Memory B cell (primary cell): ENCODE results near the gene PLXNC1.

Source experiments
- ATAC-seq: fragments of 150-1000 bp; cut with Tn5 transposase; 2 replicates; pipeline ENCODE4 v1.10.0; 2021; ENCODE audit warnings: low read depth, mild to moderate bottlenecking, moderate library complexity
- DNase-seq, 2 donors: peaks; one replicate each; pipeline ENCODE4 v3.0.0; 2022; ENCODE audit warnings: low spot score in 2 of 2
- H3K27ac Mint-ChIP-seq: one replicate; pipeline ENCODE4 v1.8.0; 2022; ENCODE audit warnings: mild to moderate bottlenecking, moderate library complexity, mixed read lengths
- H3K27me3 Mint-ChIP-seq: one replicate; pipeline ENCODE4 v1.8.0; 2022; ENCODE audit warnings: mixed read lengths
- H3K36me3 Mint-ChIP-seq: one replicate; pipeline ENCODE4 v1.8.0; 2022; ENCODE audit warnings: mild to moderate bottlenecking, mixed read lengths
- H3K4me1 Mint-ChIP-seq: one replicate; pipeline ENCODE4 v1.8.0; 2022; ENCODE audit warnings: mixed read lengths
- H3K4me3 Mint-ChIP-seq: one replicate; pipeline ENCODE4 v1.8.0; 2022; ENCODE audit warnings: mild to moderate bottlenecking, moderate library complexity, mixed read lengths
- H3K9me3 Mint-ChIP-seq: one replicate; pipeline ENCODE4 v1.8.0; 2022; ENCODE audit warnings: mixed read lengths

PLXNC1 gene

DNA sequence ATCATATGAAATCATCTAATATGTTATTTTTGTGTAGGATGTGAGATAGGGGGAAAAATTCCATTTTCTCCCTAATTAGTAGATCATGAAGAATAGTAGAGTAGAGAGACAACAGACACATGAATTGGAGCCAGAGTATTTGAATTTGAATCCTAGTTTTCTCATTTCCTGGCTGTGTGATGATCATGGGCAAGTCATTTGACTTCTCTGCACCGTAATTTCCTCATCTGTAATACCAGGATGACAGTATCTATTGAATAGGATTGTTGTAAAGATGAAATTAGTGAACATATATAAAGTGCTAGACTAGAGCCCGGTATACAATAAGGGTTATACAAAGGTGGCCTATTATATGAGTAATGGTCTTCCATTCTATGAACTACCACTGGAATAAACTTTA, 32.2 kb upstream of the PLXNC1 start:
- Mint-ChIP-seq H3K27ac (no peak overlapping the region), H3K4me3 (no peak overlapping the region), H3K27me3 (peaks cover 1% of the 10 kb centered on the region), H3K9me3 (no peaks in the 10 kb centered on the region), H3K36me3 (no peaks in the 10 kb centered on the region), H3K4me1 (no peaks in the 10 kb centered on the region)
- DNase-seq = no peak
- ATAC-seq = no peak

DNA sequence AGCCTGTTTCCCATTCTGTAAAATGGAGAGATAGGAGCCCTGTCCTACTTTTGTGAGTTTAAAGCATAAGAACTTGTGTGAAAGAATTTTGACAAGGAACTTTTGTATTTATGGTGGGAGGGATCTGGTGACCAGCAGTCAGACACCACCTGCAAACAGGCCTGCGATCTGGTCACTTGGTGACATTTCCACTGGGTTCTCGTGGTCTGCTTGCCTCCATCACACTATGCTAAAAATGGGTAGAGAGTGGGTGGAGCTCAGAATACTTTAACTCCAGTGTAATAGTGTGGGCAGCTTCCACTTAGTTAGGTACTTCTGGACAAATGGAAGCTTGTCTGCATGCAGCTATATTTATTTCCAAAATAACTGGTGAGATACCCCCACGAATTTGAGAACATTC, 26.5 kb upstream of the PLXNC1 start:
- ATAC-seq = no peak
- no peak overlapping the region for H3K4me3 Mint-ChIP-seq
- H3K27ac Mint-ChIP-seq = no peak overlapping the region

DNA sequence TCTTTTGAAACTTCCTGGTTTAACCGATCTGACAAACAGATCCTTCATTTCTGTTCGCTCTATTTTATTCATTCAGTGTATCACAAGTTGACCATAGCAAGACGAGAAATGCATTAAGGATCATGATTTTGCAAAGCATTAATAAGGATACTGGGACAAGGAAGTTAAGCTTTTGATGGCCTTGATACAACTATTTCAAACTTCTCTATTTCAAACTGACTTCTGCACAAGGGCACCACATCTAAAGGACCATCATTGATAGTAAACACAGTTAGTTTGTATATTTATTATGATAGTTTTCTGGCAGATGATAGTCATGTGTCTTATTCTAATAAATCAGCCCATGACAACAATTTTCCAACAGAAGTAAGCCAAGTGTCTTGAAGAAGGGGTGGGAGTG, 25.8 kb upstream of the PLXNC1 start:
- ATAC-seq (no peak), DNase-seq (no peak)
- no peaks in the 10 kb centered on the region for H3K36me3 Mint-ChIP-seq
- peak overlapping the region; percentile 32 for H3K27ac Mint-ChIP-seq
- no peaks in the 10 kb centered on the region for H3K27me3 Mint-ChIP-seq
- H3K4me3 Mint-ChIP-seq = no peak overlapping the region
- peaks cover 38% of the 10 kb centered on the region for H3K4me1 Mint-ChIP-seq
- no peaks in the 10 kb centered on the region for H3K9me3 Mint-ChIP-seq

More for the DNA sequence above, 26.5 kb upstream of the PLXNC1 start:
- H3K9me3 Mint-ChIP-seq = no peaks in the 10 kb centered on the region
- H3K27me3 Mint-ChIP-seq = no peaks in the 10 kb centered on the region
- no peak for DNase-seq
- H3K36me3 Mint-ChIP-seq = no peaks in the 10 kb centered on the region
- peaks cover 32% of the 10 kb centered on the region for H3K4me1 Mint-ChIP-seq

GRCh38 chr12:94123127-94123526, 25.2 kb upstream of the PLXNC1 start:
- ATAC-seq = no peak
- no peak for DNase-seq
- no peaks in the 10 kb centered on the region for H3K36me3 Mint-ChIP-seq
- H3K27me3 Mint-ChIP-seq = no peaks in the 10 kb centered on the region
- no peak overlapping the region for H3K4me3 Mint-ChIP-seq
- H3K27ac Mint-ChIP-seq = peak overlapping the region; percentile 39
- H3K9me3 Mint-ChIP-seq = no peaks in the 10 kb centered on the region
- H3K4me1 Mint-ChIP-seq = peaks cover 43% of the 10 kb centered on the region

DNA sequence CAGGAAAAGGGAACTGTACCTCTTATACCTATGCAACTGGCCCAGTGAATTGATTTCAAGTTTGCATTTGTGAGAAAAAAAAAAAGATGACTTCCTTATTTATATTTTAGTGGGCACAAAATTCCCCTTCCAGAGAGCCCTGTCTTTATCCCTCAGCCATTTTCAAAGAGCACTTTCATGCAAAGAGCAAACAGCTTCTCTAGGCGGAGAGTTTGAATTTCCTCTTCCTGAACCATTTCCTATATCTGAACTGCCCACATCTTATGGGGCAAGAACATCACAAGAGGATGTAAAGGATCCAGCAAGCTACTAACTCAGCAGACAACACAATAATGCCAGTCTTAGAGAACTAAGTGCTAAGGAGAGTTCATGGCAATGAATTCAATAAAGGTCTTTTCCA, 22.3 kb upstream of the PLXNC1 start:
- H3K4me1 Mint-ChIP-seq = peaks cover 47% of the 10 kb centered on the region

GRCh38 chr12:94127239-94128131, 20.9 kb upstream of the PLXNC1 start:
- Mint-ChIP-seq H3K27me3 (no peaks in the 10 kb centered on the region), H3K36me3 (no peaks in the 10 kb centered on the region), H3K9me3 (peaks cover 2% of the 10 kb centered on the region), H3K4me3 (no peak overlapping the region), H3K4me1 (peaks cover 48% of the 10 kb centered on the region), H3K27ac (peak overlapping the region; percentile 8)
- DNase-seq (no peak), ATAC-seq (peak; percentile 51)

More for the DNA sequence above, 22.3 kb upstream of the PLXNC1 start:
- H3K9me3 Mint-ChIP-seq = peaks cover 2% of the 10 kb centered on the region
- H3K27ac Mint-ChIP-seq = no peak overlapping the region
- H3K36me3 Mint-ChIP-seq = no peaks in the 10 kb centered on the region
- DNase-seq = no peak
- H3K27me3 Mint-ChIP-seq = no peaks in the 10 kb centered on the region
- ATAC-seq = peak; percentile 41
- no peak overlapping the region for H3K4me3 Mint-ChIP-seq

- Mint-ChIP-seq H3K4me3 (no peak overlapping the region), H3K9me3 (peaks cover 2% of the 10 kb centered on the region), H3K27me3 (no peaks in the 10 kb centered on the region), H3K4me1 (peaks cover 41% of the 10 kb centered on the region), H3K27ac (peak overlapping the region; percentile 8), H3K36me3 (no peaks in the 10 kb centered on the region)
- ATAC-seq (peak; percentile 28), DNase-seq (no peak)
These were observed 20.1 kb upstream of the PLXNC1 start for GRCh38 chr12:94128280-94128679.

GRCh38 chr12:94133964-94134795, 14.2 kb upstream of the PLXNC1 start:
- Mint-ChIP-seq H3K9me3 (peaks cover 2% of the 10 kb centered on the region), H3K4me1 (peaks cover 7% of the 10 kb centered on the region), H3K27me3 (no peaks in the 10 kb centered on the region), H3K27ac (no peak overlapping the region), H3K36me3 (no peaks in the 10 kb centered on the region), H3K4me3 (no peak overlapping the region)
- DNase-seq (peak; percentile 32 to 45), ATAC-seq (peak; percentile 90)

DNA sequence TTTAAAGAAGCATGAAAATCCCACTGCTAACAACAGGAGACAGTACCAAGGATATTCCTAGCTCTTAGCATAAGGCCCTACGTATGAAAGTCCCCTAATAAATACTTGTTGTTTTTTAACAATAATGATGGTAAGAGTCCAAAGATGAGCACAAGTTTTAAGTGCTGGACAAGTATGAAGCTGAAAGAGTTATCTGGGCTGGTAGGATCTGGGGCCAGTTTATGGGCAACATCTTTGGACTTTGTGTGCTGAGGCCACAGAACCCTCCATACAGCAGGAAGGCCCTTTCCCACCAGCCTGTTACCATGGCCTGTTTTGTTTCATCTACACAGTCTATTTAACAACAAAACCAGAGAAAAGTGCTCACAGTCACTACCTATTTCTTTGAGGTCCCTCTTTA, 12.5 kb upstream of the PLXNC1 start:
- no peaks in the 10 kb centered on the region for H3K36me3 Mint-ChIP-seq
- no peak overlapping the region for H3K4me3 Mint-ChIP-seq
- no peak for ATAC-seq
- no peak overlapping the region for H3K27ac Mint-ChIP-seq
- no peak for DNase-seq
- H3K27me3 Mint-ChIP-seq = no peaks in the 10 kb centered on the region
- no peaks in the 10 kb centered on the region for H3K9me3 Mint-ChIP-seq
- H3K4me1 Mint-ChIP-seq = peaks cover 7% of the 10 kb centered on the region

- Mint-ChIP-seq H3K4me1 (no peaks in the 10 kb centered on the region), H3K27ac (no peak overlapping the region), H3K36me3 (no peaks in the 10 kb centered on the region), H3K9me3 (no peaks in the 10 kb centered on the region), H3K4me3 (no peak overlapping the region), H3K27me3 (no peaks in the 10 kb centered on the region)
- DNase-seq = no peak
- no peak for ATAC-seq
These were observed 8.6 kb upstream of the PLXNC1 start for GRCh38 chr12:94139816-94140215.

DNA sequence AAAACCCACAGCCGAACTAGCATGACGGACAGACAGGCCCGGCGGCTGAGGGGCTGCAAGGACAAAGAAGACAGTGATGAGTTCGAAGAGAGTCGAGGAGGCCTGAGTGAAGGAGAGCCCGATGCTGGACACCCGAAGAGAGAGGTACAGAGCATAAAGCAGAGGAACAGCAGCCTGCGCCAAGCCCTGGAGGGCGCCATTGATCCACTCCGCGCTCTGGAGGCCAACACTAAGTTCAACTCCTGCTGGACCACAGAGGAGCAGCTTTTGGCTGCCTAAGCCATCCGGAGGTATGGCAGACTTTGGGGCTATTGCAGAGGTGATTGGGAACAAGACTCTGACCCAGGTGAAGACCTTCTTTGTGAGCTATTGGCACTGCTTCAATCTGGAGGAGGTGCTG, 7.8 kb upstream of the PLXNC1 start:
- peak in 1 of 2 donors; percentile 18 for DNase-seq
- no peak overlapping the region for H3K4me3 Mint-ChIP-seq
- no peaks in the 10 kb centered on the region for H3K36me3 Mint-ChIP-seq
- no peaks in the 10 kb centered on the region for H3K27me3 Mint-ChIP-seq
- ATAC-seq = peak; percentile 60
- no peaks in the 10 kb centered on the region for H3K9me3 Mint-ChIP-seq
- H3K4me1 Mint-ChIP-seq = no peaks in the 10 kb centered on the region
- H3K27ac Mint-ChIP-seq = no peak overlapping the region

DNA sequence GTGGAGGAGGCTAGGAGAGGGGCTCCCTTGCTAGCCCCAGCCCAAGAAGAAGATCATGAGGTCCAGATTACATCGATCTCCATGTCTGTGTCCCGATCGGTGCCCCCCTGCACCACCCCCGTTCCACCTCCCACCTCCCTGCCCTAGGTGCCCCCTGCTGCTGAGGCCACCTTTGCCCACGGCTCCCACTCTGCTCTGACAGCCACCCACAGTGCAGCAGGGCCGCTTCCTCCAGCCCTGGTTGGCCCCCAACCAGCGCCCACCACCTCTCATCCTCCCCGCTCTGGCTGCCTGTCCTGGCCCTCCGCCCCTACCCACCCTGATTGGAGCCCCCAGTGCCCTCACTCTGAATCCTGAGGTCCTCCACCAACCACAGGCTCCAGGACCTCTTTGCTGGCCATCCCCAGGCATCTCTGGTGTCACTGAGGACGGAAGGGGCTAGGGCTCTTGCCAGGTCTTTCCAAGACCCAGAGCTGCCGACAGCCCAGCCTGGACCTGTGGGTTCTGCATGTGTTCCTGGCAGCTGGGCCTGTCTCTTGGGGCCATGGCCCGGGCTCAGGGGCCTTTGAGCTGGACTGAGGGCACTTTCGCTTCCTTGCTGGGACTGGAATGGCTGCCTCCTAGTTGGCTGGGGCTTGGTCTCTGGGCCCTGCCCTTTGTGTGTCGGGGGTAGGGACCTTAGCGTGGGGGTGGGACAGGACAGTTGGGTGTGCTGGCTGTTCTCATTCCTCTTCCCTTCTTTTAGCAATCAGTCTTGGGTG, 7.2 kb upstream of the PLXNC1 start:
- Mint-ChIP-seq H3K27me3 (no peaks in the 10 kb centered on the region), H3K27ac (no peak overlapping the region), H3K4me3 (no peak overlapping the region), H3K36me3 (no peaks in the 10 kb centered on the region), H3K4me1 (no peaks in the 10 kb centered on the region), H3K9me3 (no peaks in the 10 kb centered on the region)
- DNase-seq = no peak
- no peak for ATAC-seq

DNA sequence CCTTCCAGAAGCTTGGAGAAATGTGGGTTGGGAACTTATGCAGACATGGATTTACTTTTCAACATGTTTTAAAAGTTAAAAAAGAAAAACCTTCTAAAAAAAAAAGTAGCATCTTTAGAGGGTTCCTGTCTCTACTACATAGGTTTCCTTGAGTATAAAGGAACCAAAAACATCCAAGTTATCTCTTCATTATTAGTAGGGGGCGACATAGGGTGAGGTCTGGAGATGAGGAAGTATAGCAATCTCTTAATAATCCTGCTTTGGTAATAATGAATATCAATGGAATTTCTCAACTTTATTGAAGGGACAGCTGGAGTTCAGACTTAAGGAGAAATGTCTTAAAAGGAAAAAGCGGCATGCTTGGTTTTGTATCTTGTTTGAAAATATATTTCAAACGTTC, 6.5 kb upstream of the PLXNC1 start:
- Mint-ChIP-seq H3K36me3 (no peaks in the 10 kb centered on the region), H3K27me3 (no peaks in the 10 kb centered on the region), H3K4me1 (peaks cover 4% of the 10 kb centered on the region), H3K27ac (no peak overlapping the region), H3K9me3 (no peaks in the 10 kb centered on the region), H3K4me3 (no peak overlapping the region)
- no peak for DNase-seq
- no peak for ATAC-seq

DNA sequence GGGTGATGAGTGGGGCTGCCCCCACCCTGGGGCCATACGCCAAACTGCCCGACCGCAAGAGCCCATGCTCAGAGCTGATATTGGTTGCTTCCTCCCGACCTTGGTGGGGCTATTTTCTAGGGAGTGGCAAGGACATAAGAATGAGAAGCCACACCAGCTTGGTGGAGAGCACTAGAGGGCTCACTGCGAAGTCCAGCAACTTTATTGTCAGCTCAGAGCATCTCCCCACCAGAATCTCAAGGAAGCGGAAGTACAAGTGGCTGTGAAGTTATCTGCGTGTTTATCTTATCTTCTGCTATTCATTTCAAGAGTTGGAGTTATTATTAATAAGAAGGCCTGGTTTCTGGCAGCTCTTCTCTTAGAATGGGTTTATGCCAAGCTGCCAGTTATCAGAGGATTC, 4.9 kb upstream of the PLXNC1 start:
- H3K27me3 Mint-ChIP-seq = no peaks in the 10 kb centered on the region
- no peak overlapping the region for H3K27ac Mint-ChIP-seq
- ATAC-seq (no peak), DNase-seq (no peak)
- peaks cover 10% of the 10 kb centered on the region for H3K4me1 Mint-ChIP-seq
- no peaks in the 10 kb centered on the region for H3K9me3 Mint-ChIP-seq
- no peak overlapping the region for H3K4me3 Mint-ChIP-seq
- no peaks in the 10 kb centered on the region for H3K36me3 Mint-ChIP-seq
